HL-60 (cell line): ENCODE measurements around the gene AKR1C2.
"Not testable (repeated sequence)": the region's sequence is repeated elsewhere in the genome, so short reads cannot be mapped to it uniquely, and the experiment has no call there.

ENCODE experiments used
- DNase-seq, 2 experiments: peaks; one replicate each; pipeline ENCODE4 v3.0.0-alpha.2; 2010 to 2020; ENCODE audit warnings: low read depth in 1 of 2, low spot score in 1 of 2
- H3K27ac ChIP-seq: fragments of 250-450 bp; sonication (Bioruptor Pico); replicated peaks from 2 replicates; pipeline ENCODE4 v1.5.1; 2020; ENCODE audit warnings: mild to moderate bottlenecking, moderate library complexity
- H3K27me3 ChIP-seq: fragments of 250-450 bp; sonication (Bioruptor Pico); 2 replicates; pipeline ENCODE4 v1.5.1; 2021; ENCODE audit warnings: mild to moderate bottlenecking, moderate library complexity; ENCODE audit not compliant: insufficient read depth, poor library complexity, severe bottlenecking
- H3K4me3 ChIP-seq: replicated peaks from 2 replicates; pipeline ENCODE4 v1.5.1; 2011; ENCODE audit warnings: mild to moderate bottlenecking, control low read depth, low read length; ENCODE audit not compliant: insufficient read depth
- CTCF ChIP-seq: IDR thresholded peaks from one replicate; pipeline ENCODE4 v1.5.1; 2011; ENCODE audit warnings: low read length, control low read depth, inconsistent platforms; ENCODE audit not compliant: insufficient read depth
- GABPA ChIP-seq: IDR thresholded peaks from 2 replicates; pipeline ENCODE4 v1.6.1; 2012; ENCODE audit warnings: low read depth
- POLR2AphosphoS5 ChIP-seq: IDR thresholded peaks from 2 replicates; pipeline ENCODE4 v1.6.1; 2012; ENCODE audit warnings: low read depth
- REST ChIP-seq: IDR thresholded peaks from 2 replicates; pipeline ENCODE4 v1.6.1; 2012; ENCODE audit warnings: low read depth; ENCODE audit not compliant: insufficient replicate concordance
- SPI1 ChIP-seq: IDR thresholded peaks from 2 replicates; pipeline ENCODE4 v1.6.1; 2012; ENCODE audit warnings: low read depth, mild to moderate bottlenecking, borderline replicate concordance

AKR1C2 gene

GRCh38 chr10:4944841-4945240 is 58.8 kb downstream of the AKR1C2 start:
- no peak overlapping the region for H3K27ac ChIP-seq
- no peaks in the 10 kb centered on the region for H3K27me3 ChIP-seq
- TF ChIP-seq REST (no peak), CTCF (no peak), SPI1 (no peak), GABPA (no peak), POLR2AphosphoS5 (no peak)
- DNase-seq, result no peak
- no peak overlapping the region for H3K4me3 ChIP-seq

GRCh38 chr10:4943821-4944220 is 59.8 kb downstream of the AKR1C2 start:
- no peak for TF ChIP-seq CTCF
- TF ChIP-seq REST, result no peak
- no peak for TF ChIP-seq GABPA
- TF ChIP-seq POLR2AphosphoS5, result no peak
- no peak for TF ChIP-seq SPI1
- no peak overlapping the region for H3K27ac ChIP-seq
- no peak overlapping the region for H3K4me3 ChIP-seq
- no peak for DNase-seq
- H3K27me3 ChIP-seq, result no peaks in the 10 kb centered on the region

- not testable (repeated sequence) for H3K4me3 ChIP-seq, H3K27me3 ChIP-seq, DNase-seq, H3K27ac ChIP-seq
These were observed 60.2 kb downstream of the AKR1C2 start for GRCh38 chr10:4943416-4943815.

GRCh38 chr10:4942931-4943330 is 60.7 kb downstream of the AKR1C2 start:
- H3K27ac ChIP-seq, DNase-seq, H3K27me3 ChIP-seq, H3K4me3 ChIP-seq: not testable (repeated sequence)

GRCh38 chr10:4941540-4942330 is 61.9 kb downstream of the AKR1C2 start:
- no peak overlapping the region for H3K4me3 ChIP-seq
- no peak for DNase-seq
- H3K27ac ChIP-seq, result no peak overlapping the region
- H3K27me3 ChIP-seq, result no peaks in the 10 kb centered on the region
- TF ChIP-seq CTCF (no peak), POLR2AphosphoS5 (no peak), GABPA (no peak), REST (no peak)

- H3K4me3 ChIP-seq, H3K27ac ChIP-seq, DNase-seq, H3K27me3 ChIP-seq: not testable (repeated sequence)
These were observed 62.7 kb downstream of the AKR1C2 start for GRCh38 chr10:4940909-4941308.
